Prostate gland (tissue), 2 donors: Measurements from ENCODE around the gene SHROOM3.

Experiments
- CTCF ChIP-seq, 4 experiments: fragments of 200-600 bp in 2 of 4; fragments of 450-650 bp in 2 of 4; sonication (generic) in 2 of 4; IDR thresholded peaks; 1 replicate in 3 of 4; 2 replicates in 1 of 4; pipeline ENCODE4 v1.5.1; 2016 to 2019; ENCODE audit warnings: antibody characterized with exemption in 4 of 4, mild to moderate bottlenecking in 2 of 4, moderate library complexity in 2 of 4
- POLR2AphosphoS5 ChIP-seq: sonication (generic); formaldehyde crosslinking; IDR thresholded peaks from one replicate; pipeline ENCODE4 v1.6.1; 2017; ENCODE audit warnings: antibody characterized with exemption

- no peak for TF ChIP-seq CTCF (IDR thresholded peaks at IDR 0.05)
- no peak for TF ChIP-seq POLR2AphosphoS5
These were observed 12.4 kb downstream of the SHROOM3 start for GRCh38 chr4:76447393-76447851.
